Endothelial cell of umbilical vein (primary cell): ENCODE data around the gene KCNJ5. TPM values are rescaled to one million over a fixed set of nuclear protein-coding genes. Genes with fewer than 3 reads are reported as not detected.

Experiments
- BruUV-seq: library from RNA; stranded (reverse); fragments of 400-500 nt; replicated peaks from 2 replicates; lab custom pipeline; 2021; lab: Mats Ljungman, UMichigan
- CTCF ChIA-PET: fragments of 300-600, 350-600 bp; sonication (Branson Sonifier 250); formaldehyde crosslinking; loops from one replicate; lab custom pipeline; 2021; ENCODE audit warnings: antibody characterized with exemption, inconsistent platforms; lab: Charles Lee
- POLR2A ChIA-PET: fragments of 300-600, 350-600 bp; sonication (Branson Sonifier 250); formaldehyde crosslinking; loops from one replicate; lab custom pipeline; 2021; ENCODE audit warnings: antibody characterized with exemption, inconsistent platforms; lab: Charles Lee
- DNase-seq: peaks from one replicate; pipeline ENCODE4 v3.0.0-alpha.2; 2011; ENCODE audit warnings: low read depth, low spot score
- FAIRE-seq: peaks from 2 replicates; lab custom pipeline; 2011; peaks lifted over from hg19 to GRCh38; lab: Jason Lieb, UNC
- H2AFZ ChIP-seq: 2 replicates; pipeline ENCODE4 v1.6.0; 2012; ENCODE audit warnings: low read depth, low read length, control low read depth, inconsistent platforms
- H3K27ac ChIP-seq: 2 replicates; pipeline ENCODE4 v1.5.1; 2011; ENCODE audit warnings: low read depth, mild to moderate bottlenecking, control low read depth, low read length, moderate library complexity; ENCODE audit not compliant: insufficient read depth
- H3K27me3 ChIP-seq, 2 experiments: 2 replicates each; pipeline versions ENCODE4 v1.6.0 to v1.6.1; 2011; ENCODE audit warnings: low read length in 2 of 2, mixed read lengths in 1 of 2; ENCODE audit not compliant: control insufficient read depth in 2 of 2, insufficient read depth in 2 of 2
- H3K36me3 ChIP-seq, 2 experiments: 2 replicates in 1 of 2; 3 replicates in 1 of 2; pipeline ENCODE4 v1.5.1; 2011; ENCODE audit warnings: low read length in 2 of 2, mild to moderate bottlenecking in 1 of 2, moderate library complexity in 1 of 2; ENCODE audit not compliant: control insufficient read depth in 2 of 2, insufficient read depth in 2 of 2; ENCODE audit errors: extremely low read depth in 1 of 2
- H3K4me1 ChIP-seq: 3 replicates; pipeline ENCODE4 v1.5.1; 2011; ENCODE audit warnings: mild to moderate bottlenecking, low read length; ENCODE audit not compliant: control insufficient read depth, insufficient read depth; ENCODE audit errors: extremely low read depth
- H3K4me2 ChIP-seq: 2 replicates; pipeline ENCODE4 v1.6.1; 2011; ENCODE audit warnings: low read length, control low read depth, mixed read lengths; ENCODE audit not compliant: insufficient read depth
- H3K4me3 ChIP-seq, 3 experiments: fragments of 200-600 bp in 1 of 3; sonication (generic), shearing (Covaris generic) in 1 of 3; replicated peaks in 1 of 3; 2 replicates each; pipeline ENCODE4 v1.5.1; 2011 to 2016; ENCODE audit warnings: control low read depth in 3 of 3, low read length in 3 of 3, mild to moderate bottlenecking in 2 of 3, inconsistent platforms in 1 of 3, low read depth in 1 of 3, moderate library complexity in 1 of 3; ENCODE audit not compliant: insufficient read depth in 1 of 3
- H3K79me2 ChIP-seq: 2 replicates; pipeline ENCODE4 v1.6.0; 2012; ENCODE audit warnings: low read length, inconsistent platforms; ENCODE audit not compliant: control insufficient read depth, insufficient read depth
- H3K9ac ChIP-seq: replicated peaks from 2 replicates; pipeline ENCODE3; 2011; ENCODE audit warnings: low read length, control low read depth; ENCODE audit not compliant: insufficient read depth; ENCODE audit errors: extremely low read depth
- H3K9me1 ChIP-seq: replicated peaks from 3 replicates; pipeline ENCODE4 v1.6.0; 2011; ENCODE audit warnings: mild to moderate bottlenecking, low read length; ENCODE audit not compliant: control insufficient read depth, insufficient read depth; ENCODE audit errors: extremely low read depth
- H3K9me3 ChIP-seq: replicated peaks from 2 replicates; pipeline ENCODE4 v1.5.1; 2012; ENCODE audit warnings: low read length, inconsistent platforms; ENCODE audit not compliant: control insufficient read depth, insufficient read depth
- H4K20me1 ChIP-seq: replicated peaks from 2 replicates; pipeline ENCODE3; 2011; ENCODE audit warnings: mild to moderate bottlenecking, low read length; ENCODE audit not compliant: control insufficient read depth, insufficient read depth; ENCODE audit errors: extremely low read depth
- CTCF ChIP-seq, 2 donors: IDR thresholded peaks; 1 replicate in 1 of 2; 2 replicates in 1 of 2; pipeline ENCODE4 v1.5.1; 2011; ENCODE audit warnings: low read length in 2 of 2, mild to moderate bottlenecking in 2 of 2, moderate library complexity in 2 of 2, control low read depth in 1 of 2, inconsistent platforms in 1 of 2, low read depth in 1 of 2; ENCODE audit not compliant: insufficient read depth in 1 of 2; ENCODE audit errors: extremely low read depth in 1 of 2
- EZH2 ChIP-seq: IDR thresholded peaks from 2 replicates; pipeline ENCODE4 v1.6.1; 2012; ENCODE audit warnings: borderline replicate concordance, low read depth, mild to moderate bottlenecking, moderate library complexity, low read length, inconsistent platforms; ENCODE audit not compliant: severe bottlenecking
- FOS ChIP-seq: IDR thresholded peaks from 2 replicates; pipeline ENCODE4 v1.6.1; 2011; ENCODE audit warnings: mild to moderate bottlenecking, low read length, moderate library complexity, borderline replicate concordance; ENCODE audit not compliant: insufficient read depth
- GATA2 ChIP-seq: IDR thresholded peaks from 2 replicates; pipeline ENCODE4 v1.7.0; 2011; ENCODE audit warnings: low read depth, mild to moderate bottlenecking, moderate library complexity, mixed read lengths, low read length; ENCODE audit not compliant: insufficient read length, insufficient read depth
- JUN ChIP-seq: IDR thresholded peaks from 2 replicates; pipeline ENCODE4 v1.6.1; 2011; ENCODE audit warnings: borderline replicate concordance, low read depth; ENCODE audit not compliant: insufficient read length, insufficient read depth
- MAX ChIP-seq: IDR thresholded peaks from 2 replicates; pipeline ENCODE4 v1.6.1; 2011; ENCODE audit not compliant: insufficient read depth, insufficient read length
- MYC ChIP-seq: IDR thresholded peaks from one replicate; pipeline ENCODE4 v1.6.1; 2011; ENCODE audit warnings: mild to moderate bottlenecking, low read depth, low read length
- POLR2A ChIP-seq: IDR thresholded peaks from 2 replicates; pipeline ENCODE4 v1.6.1; 2012; ENCODE audit warnings: low read depth, mild to moderate bottlenecking, control low read depth, low read length
- POLR2AphosphoS5 ChIP-seq: IDR thresholded peaks from 2 replicates; pipeline ENCODE4 v1.6.1; 2012; ENCODE audit warnings: low read depth, mild to moderate bottlenecking, control low read depth, low read length, moderate library complexity; ENCODE audit not compliant: insufficient read depth
- dilution Hi-C: fragments of 300-500 bp; cut with MboI; formaldehyde crosslinking; loops from one replicate; pipeline ENCODE4 v1.15.0; 2019; ENCODE audit warnings: low sequenced_read_pairs; ENCODE audit not compliant: extremely low pct_ligation_motif_present
- intact Hi-C: fragments of 100-400 bp; cut with micrococcal nuclease; formaldehyde crosslinking; loops from one replicate; pipeline ENCODE4 v1.10.0; 2022
- polyA plus RNA-seq, 4 experiments: library from polyadenylated mRNA; depleted of rRNA in 3 of 4; stranded (reverse) in 3 of 4; unstranded in 1 of 4; fragments of >200 nt; gene quantifications; 2 replicates each; pipeline versions ENCODE4 v1.2.1 to v1.2.3, GENCODE V29; 2011 to 2012; ENCODE audit warnings: missing spikeins in 1 of 4
- total RNA-seq: library from RNA; stranded (reverse); gene quantifications from 2 replicates; pipeline ENCODE4 v1.2.3, GENCODE V29; 2021

KCNJ5 gene
- total and polyA plus RNA-seq, 2 donors (not counting 3 experiments of a cell fraction or from before 2014, with no cell fraction given) = 0.13 TPM; not detected in 1

DNA sequence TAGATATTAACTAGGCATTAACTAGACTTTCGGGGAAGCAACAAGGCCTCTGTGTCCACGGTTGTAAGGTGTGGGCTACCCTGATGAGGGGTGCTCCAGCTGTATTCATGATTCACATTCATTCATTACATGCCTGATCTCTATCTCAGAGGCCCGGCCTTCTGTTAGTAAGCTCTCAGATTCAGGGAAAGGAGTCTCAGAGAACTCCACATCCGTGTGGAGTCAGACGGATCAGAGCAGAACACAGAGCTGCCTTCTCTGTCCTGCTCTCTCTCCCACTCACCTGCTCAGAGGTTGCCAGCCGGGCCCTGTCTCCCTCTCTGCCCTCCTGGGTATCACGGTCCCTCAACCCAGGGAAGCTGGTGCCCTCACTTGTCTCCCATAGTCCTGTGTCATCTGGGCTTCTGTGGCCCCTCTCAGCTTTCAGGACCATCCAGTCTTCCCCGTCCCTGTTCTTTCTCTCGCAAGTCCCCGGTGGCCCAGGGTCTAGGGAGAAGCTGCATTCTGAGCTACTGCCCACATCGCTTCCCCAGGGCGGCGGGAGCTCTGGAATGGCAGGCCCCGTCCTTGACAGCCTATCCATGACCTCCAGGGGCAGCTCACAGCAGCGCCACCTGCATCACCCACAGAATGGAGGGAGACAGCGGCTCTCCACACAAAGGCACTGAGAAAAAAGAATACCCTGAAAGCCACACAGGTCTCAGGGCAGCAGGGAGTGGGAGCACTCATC, 47.2 kb downstream of the KCNJ5 start:
- CTCF ChIA-PET = interaction anchor here (1.0 to 7.4 kb wide), 4 partner anchors 9 to 53 kb away, joined by 3 to 43 read pairs (median 8); no protein-coding TSS in a partner anchor
- FAIRE-seq = no peak
- intact Hi-C loops = no loop called here

GRCh38 chr11:128939591-128939990, 48.4 kb downstream of the KCNJ5 start:
- CTCF ChIA-PET = interaction anchor here (0.7 to 7.4 kb wide), 4 partner anchors 9 to 54 kb away, joined by 3 to 43 read pairs (median 5); no protein-coding TSS in a partner anchor
- POLR2A ChIA-PET = no interaction called here

More for the DNA sequence above, 47.2 kb downstream of the KCNJ5 start:
- Histone ChIP-seq H3K9me1 (no peaks in the 10 kb centered on the region), H3K9me3 (no peaks in the 10 kb centered on the region), H3K27ac (no peak overlapping the region), H3K27me3 (peaks cover 0 to 2% of the 10 kb centered on the region in 2 experiments), H3K4me2 (no peak overlapping the region), H3K4me3 (no peak overlapping the region), H4K20me1 (no peaks in the 10 kb centered on the region), H3K36me3 (no peaks in the 10 kb centered on the region), H3K9ac (no peak overlapping the region), H3K79me2 (no peaks in the 10 kb centered on the region), H3K4me1 (no peaks in the 10 kb centered on the region), H2AFZ (no peak overlapping the region)
- no TSS peak for BruUV-seq
- dilution Hi-C loops = no loop called here
- POLR2A ChIA-PET = no interaction called here
- no peak for DNase-seq
- TF ChIP-seq MYC (no peak), MAX (no peak), EZH2 (no peak)

More at GRCh38 chr11:128939591-128939990, 48.4 kb downstream of the KCNJ5 start:
- Histone ChIP-seq H2AFZ (no peak overlapping the region), H3K36me3 (no peaks in the 10 kb centered on the region), H4K20me1 (no peaks in the 10 kb centered on the region), H3K4me3 (no peak overlapping the region), H3K79me2 (no peaks in the 10 kb centered on the region), H3K27ac (no peak overlapping the region), H3K9me1 (no peaks in the 10 kb centered on the region), H3K4me1 (no peaks in the 10 kb centered on the region), H3K27me3 (peaks cover 0 to 2% of the 10 kb centered on the region in 2 experiments), H3K4me2 (no peak overlapping the region), H3K9me3 (no peaks in the 10 kb centered on the region), H3K9ac (no peak overlapping the region)
- BruUV-seq = no TSS peak
- TF ChIP-seq MYC = no peak
- no peak for TF ChIP-seq POLR2AphosphoS5
- TF ChIP-seq GATA2 = no peak
- no peak for TF ChIP-seq POLR2A
- TF ChIP-seq FOS = no peak
- TF ChIP-seq JUN = no peak
- TF ChIP-seq EZH2 = no peak
- no peak for TF ChIP-seq CTCF (IDR thresholded peaks at IDR 0.05; ENCODE audit: extremely low read depth in 1 of 2, insufficient read depth in 1 of 2, low read depth in 1 of 2, low read length in 2 of 2)
- no peak for TF ChIP-seq MAX
- DNase-seq (no peak), FAIRE-seq (no peak)
- intact Hi-C loops (no loop called here), dilution Hi-C loops (no loop called here)
